IMR-90 (cell line): ENCODE results near the gene WIPI1. TPM values are rescaled to one million over a fixed set of nuclear protein-coding genes. Genes with fewer than 3 reads are reported as not detected.

Source experiments
- ATAC-seq: fragments of 200-7000 bp; cut with Tn5 transposase; 2 replicates; pipeline ENCODE4 v1.9.1; 2020; ENCODE audit warnings: low read depth, mild to moderate bottlenecking, moderate library complexity
- BruUV-seq: library from RNA; stranded (reverse); fragments of 400-500 nt; replicated peaks from 2 replicates; lab custom pipeline; 2021; lab: Mats Ljungman, UMichigan
- CTCF ChIA-PET: fragments of 300-600 bp; formaldehyde crosslinking; extraction: SDS; loops from one replicate; lab custom pipeline; 2021; ENCODE audit warnings: antibody characterized with exemption; lab: Yijun Ruan, JAX
- POLR2A ChIA-PET: fragments of 300-600 bp; sonication (Branson Sonifier 250); formaldehyde crosslinking; loops from one replicate; lab custom pipeline; 2022; ENCODE audit warnings: antibody characterized with exemption; ENCODE audit not compliant: unreplicated experiment; lab: Charles Lee
- DNase-seq: peaks from one replicate; pipeline ENCODE4 v3.0.0; 2013
- H2AFZ ChIP-seq: replicated peaks from 2 replicates; pipeline ENCODE3; 2013; ENCODE audit warnings: low read length, mild to moderate bottlenecking; ENCODE audit not compliant: poor library complexity
- H2AK5ac ChIP-seq: 2 replicates; pipeline ENCODE4 v1.6.1; 2013; ENCODE audit warnings: low read depth, low read length, inconsistent platforms
- H2AK9ac ChIP-seq: replicated peaks from 2 replicates; pipeline ENCODE3; 2013; ENCODE audit warnings: mild to moderate bottlenecking, low read depth, low read length, moderate library complexity; ENCODE audit not compliant: poor library complexity
- H2BK120ac ChIP-seq: 2 replicates; pipeline ENCODE4 v1.6.1; 2013; ENCODE audit warnings: low read depth, low read length, inconsistent platforms
- H2BK15ac ChIP-seq: 3 replicates; pipeline ENCODE4 v1.6.1; 2013; ENCODE audit warnings: low read depth, low read length, inconsistent platforms
- H2BK20ac ChIP-seq: 2 replicates; pipeline ENCODE4 v1.6.1; 2013; ENCODE audit warnings: low read depth, mild to moderate bottlenecking, inconsistent platforms, low read length, moderate library complexity
- H2BK5ac ChIP-seq: 2 replicates; pipeline ENCODE4 v1.6.1; 2013; ENCODE audit warnings: mild to moderate bottlenecking, low read depth, low read length, inconsistent platforms; ENCODE audit not compliant: poor library complexity, severe bottlenecking
- H3K14ac ChIP-seq: replicated peaks from 2 replicates; pipeline ENCODE4 v1.6.1; 2013; ENCODE audit warnings: low read depth, low read length, inconsistent platforms
- H3K18ac ChIP-seq: 2 replicates; pipeline ENCODE4 v1.6.1; 2013; ENCODE audit warnings: low read depth, low read length, control low read depth
- H3K23ac ChIP-seq: 2 replicates; pipeline ENCODE4 v1.6.1; 2013; ENCODE audit warnings: low read depth, low read length, inconsistent platforms
- H3K27ac ChIP-seq: 2 replicates; pipeline ENCODE4 v1.5.1; 2013; ENCODE audit warnings: mild to moderate bottlenecking, control low read depth, low read length; ENCODE audit not compliant: insufficient read depth
- H3K27me3 ChIP-seq: 2 replicates; pipeline ENCODE4 v1.6.1; 2013; ENCODE audit warnings: low read length; ENCODE audit not compliant: control insufficient read depth, insufficient read depth
- H3K36me3 ChIP-seq: 2 replicates; pipeline ENCODE4 v1.6.1; 2013; ENCODE audit warnings: low read length, mixed read lengths; ENCODE audit not compliant: control insufficient read depth, insufficient read depth
- H3K4ac ChIP-seq: 2 replicates; pipeline ENCODE4 v1.6.1; 2013; ENCODE audit warnings: low read depth, low read length, inconsistent platforms
- H3K4me1 ChIP-seq: 2 replicates; pipeline ENCODE4 v1.6.1; 2013; ENCODE audit warnings: low read length, mixed read lengths; ENCODE audit not compliant: control insufficient read depth, insufficient read depth
- H3K4me2 ChIP-seq: 2 replicates; pipeline ENCODE4 v1.6.1; 2013; ENCODE audit warnings: low read depth, mild to moderate bottlenecking, control low read depth, low read length, moderate library complexity
- H3K4me3 ChIP-seq: 2 replicates; pipeline ENCODE4 v1.5.1; 2013; ENCODE audit warnings: low read depth, mild to moderate bottlenecking, control low read depth, low read length, moderate library complexity; ENCODE audit not compliant: insufficient read depth
- H3K56ac ChIP-seq: 2 replicates; pipeline ENCODE4 v1.6.1; 2013; ENCODE audit warnings: low read length, inconsistent platforms; ENCODE audit not compliant: insufficient read depth; ENCODE audit errors: extremely low read depth
- H3K79me1 ChIP-seq, 2 experiments: 2 replicates each; pipeline ENCODE4 v1.6.1; 2013; ENCODE audit warnings: low read length in 2 of 2, inconsistent platforms in 1 of 2, low read depth in 1 of 2
- H3K9ac ChIP-seq: 2 replicates; pipeline ENCODE4 v1.6.1; 2013; ENCODE audit warnings: low read depth, low read length, control low read depth
- H3K9me1 ChIP-seq: 2 replicates; pipeline ENCODE4 v1.6.1; 2013; ENCODE audit warnings: low read length, inconsistent platforms; ENCODE audit not compliant: insufficient read depth
- H3K9me3 ChIP-seq: 2 replicates; pipeline ENCODE4 v1.6.1; 2013; ENCODE audit warnings: low read length; ENCODE audit not compliant: control insufficient read depth, insufficient read depth
- H4K20me1 ChIP-seq: 2 replicates; pipeline ENCODE4 v1.6.1; 2013; ENCODE audit warnings: low read length, inconsistent platforms; ENCODE audit not compliant: insufficient read depth
- H4K5ac ChIP-seq: 2 replicates; pipeline ENCODE4 v1.6.1; 2013; ENCODE audit warnings: mild to moderate bottlenecking, low read depth, low read length, control low read depth
- H4K8ac ChIP-seq, 2 experiments: 2 replicates each; pipeline ENCODE4 v1.6.1; 2013; ENCODE audit warnings: low read depth in 2 of 2, low read length in 2 of 2, control low read depth in 1 of 2, inconsistent platforms in 1 of 2
- H4K91ac ChIP-seq: 2 replicates; pipeline ENCODE4 v1.6.1; 2013; ENCODE audit warnings: low read depth, low read length, inconsistent platforms; ENCODE audit not compliant: insufficient read depth
- CTCF ChIP-seq: conservative IDR thresholded peaks from 2 replicates; pipeline ENCODE4 v1.5.1; 2012; ENCODE audit warnings: mild to moderate bottlenecking, low read depth, low read length, improper control_type of control experiment
- RAD21 ChIP-seq: IDR thresholded peaks from 2 replicates; pipeline ENCODE4 v1.6.1; 2012; ENCODE audit warnings: low read length, improper control_type of control experiment
- whole genome bisulfite sequencing, 2 experiments: methylation state at CpG; one replicate each; pipeline versions ENCODE4 v1.1.5 to v1.1.7; 2013; ENCODE audit warnings: missing lambda C conversion rate in 2 of 2; ENCODE audit not compliant: insufficient read length in 1 of 2; ENCODE audit errors: extremely low coverage in 2 of 2; 5-methylcytosine and 5-hydroxymethylcytosine counted together
- dilution Hi-C: fragments of 300-500 bp; cut with HindIII; formaldehyde crosslinking; loops from one replicate; pipeline ENCODE4 v1.14.3; 2018; ENCODE audit warnings: low sequenced_read_pairs; ENCODE audit not compliant: unreplicated experiment
- in situ Hi-C: fragments of 300-500 bp; cut with MboI; formaldehyde crosslinking; loops from 3 replicates; pipeline ENCODE4 v1.14.3; 2019; ENCODE audit warnings: low sequenced_read_pairs, inconsistent platforms, mixed read lengths
- intact Hi-C: fragments of 100-400 bp; cut with micrococcal nuclease; formaldehyde crosslinking; loops from 2 replicates; pipeline ENCODE4 v1.10.0; 2022
- polyA plus RNA-seq, 3 experiments: library from polyadenylated mRNA; depleted of rRNA; stranded (reverse); fragments of >200 nt; gene quantifications; 2 replicates each; pipeline ENCODE4 v1.2.3, GENCODE V29; 2012; ENCODE audit warnings: low replicate concordance in 1 of 3
- total RNA-seq: library from RNA; depleted of rRNA; stranded (reverse); fragments of >200 nt; gene quantifications from 2 replicates; pipeline ENCODE4 v1.2.3, GENCODE V29; 2012

The WIPI1 gene
- total and polyA plus RNA-seq, 2 of the 4 experiments (the other 2 are of a cell fraction), result 78.6 to 129 TPM

DNA sequence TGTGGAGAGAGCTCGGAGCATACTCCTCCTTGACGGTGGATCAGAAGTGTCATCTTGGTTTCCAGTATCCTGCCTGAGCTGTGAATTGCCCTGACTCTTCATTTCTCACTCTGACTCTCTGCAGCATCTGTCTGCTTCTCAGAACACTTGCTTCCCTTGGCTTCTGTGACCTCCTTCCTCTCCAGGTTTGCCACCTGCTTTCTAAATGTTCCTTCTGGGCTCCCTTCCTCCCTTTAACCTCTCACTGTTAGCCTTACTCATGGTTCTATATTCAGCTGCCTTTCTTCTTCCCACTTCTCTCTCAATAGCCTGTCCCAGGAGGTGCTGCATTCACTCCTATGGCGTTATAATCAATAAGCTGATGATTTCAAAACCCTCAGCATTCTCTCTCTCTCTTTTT is 43.8 kb upstream of the WIPI1 start:
- dilution Hi-C loops, result no loop called here
- Histone ChIP-seq H3K23ac (no peak overlapping the region; the same call in 1 of the 2 replicates), H3K9me1 (no peaks in the 10 kb centered on the region), H3K27me3 (peaks cover 17% of the 10 kb centered on the region), H3K4ac (no peak overlapping the region), H4K8ac (no peak overlapping the region), H3K4me2 (no peak overlapping the region), H2BK120ac (no peak overlapping the region), H4K5ac (no peak overlapping the region), H3K79me1 (no peaks in the 10 kb centered on the region), H3K36me3 (no peaks in the 10 kb centered on the region), H2AK5ac (no peak overlapping the region), H4K91ac (no peak overlapping the region), H3K27ac (no peak overlapping the region), H2BK15ac (no peak overlapping the region), H3K4me1 (no peaks in the 10 kb centered on the region), H4K20me1 (no peaks in the 10 kb centered on the region), H2AK9ac (no peak overlapping the region), H3K18ac (no peak overlapping the region), H2AFZ (no peak overlapping the region), H3K9me3 (no peaks in the 10 kb centered on the region), H3K4me3 (no peak overlapping the region), H3K56ac (no peak overlapping the region), H3K14ac (no peak overlapping the region), H2BK5ac (no peak overlapping the region), H3K9ac (no peak overlapping the region), H2BK20ac (no peak overlapping the region)
- BruUV-seq, result no TSS peak
- in situ Hi-C loops, result no loop called here
- ATAC-seq, result no peak
- intact Hi-C loops, result no loop called here
- WGBS, 2 experiments, result 80% methylated on average over 1 of the region's 3 CpGs; no CpG with 5 or more reads in 1 of the 2 experiments
- ChIA-PET POLR2A (no interaction called here), CTCF (interaction anchor here (1.2 kb wide), 1 partner anchor 34 kb away, joined by 4 read pairs; no protein-coding TSS in a partner anchor)
- TF ChIP-seq CTCF (no peak), RAD21 (no peak)
- DNase-seq, result no peak
